ENCODE measurements around the gene GATAD2B. TPM values are rescaled to one million over a fixed set of nuclear protein-coding genes. Genes with fewer than 3 reads are reported as not detected.

Gene GATAD2B
- total RNA-seq, 1 donor from 2014 or later = 30.1 TPM

Small RNAs within 50 kb of the gene (microRNA-seq; reads per million reads assigned to microRNA genes)
- not detected for gene MIR6737

Other genes with a start within 250 kb of the GATAD2B start
- gene NPR1, start 244.3 kb downstream of the GATAD2B start, total RNA-seq = 10.0 TPM
- gene INTS3, start 194.9 kb downstream of the GATAD2B start, total RNA-seq = 31.8 TPM
- 12.0 TPM for gene SLC27A3, start 147.6 kb downstream of the GATAD2B start, total RNA-seq
- gene DENND4B, start 23.7 kb upstream of the GATAD2B start, total RNA-seq = 45.5 TPM
- 20.8 TPM for gene CRTC2, start 35.6 kb upstream of the GATAD2B start, total RNA-seq
- gene SLC39A1, start 40.6 kb upstream of the GATAD2B start, total RNA-seq = 46.9 TPM
- gene CREB3L4, start 44.9 kb upstream of the GATAD2B start, total RNA-seq = 4.1 TPM
- 69.6 TPM for gene JTB, start 54.7 kb upstream of the GATAD2B start, total RNA-seq
- 59.9 TPM for gene RAB13, start 63.4 kb upstream of the GATAD2B start, total RNA-seq
- 788 TPM for gene RPS27, start 67.8 kb upstream of the GATAD2B start, total RNA-seq
- 0.43 TPM for gene NUP210L, start 232.1 kb upstream of the GATAD2B start, total RNA-seq

All from Right ventricle myocardium superior (tissue), 1 donor.